COLO668 (cell line): Measurements from ENCODE around the gene CFAP99.

ENCODE experiments used
- DNase-seq: peaks from one replicate; lab custom pipeline; 2025; ENCODE audit not compliant: unreplicated experiment; lab: John Stamatoyannopoulos, UW

CFAP99 gene

GRCh38 chr4:2390146-2390545, 28.6 kb upstream of the CFAP99 start:
- no peak for DNase-seq

GRCh38 chr4:2390784-2391421, 27.9 kb upstream of the CFAP99 start:
- DNase-seq: no peak

GRCh38 chr4:2393353-2394270, 25.1 kb upstream of the CFAP99 start:
- peak; percentile 50 for DNase-seq

GRCh38 chr4:2394528-2394927, 24.2 kb upstream of the CFAP99 start:
- no peak for DNase-seq

GRCh38 chr4:2395038-2395437, 23.7 kb upstream of the CFAP99 start:
- DNase-seq: no peak

- no peak for DNase-seq
These were observed 23.2 kb upstream of the CFAP99 start for GRCh38 chr4:2395584-2395983.

- no peak for DNase-seq
These were observed 21.9 kb upstream of the CFAP99 start for GRCh38 chr4:2396781-2397368.

- no peak for DNase-seq
These were observed 21.0 kb upstream of the CFAP99 start for GRCh38 chr4:2397596-2398379.

- DNase-seq: no peak
These were observed 19.5 kb upstream of the CFAP99 start for GRCh38 chr4:2399216-2399615.

GRCh38 chr4:2399631-2400190, 19.0 kb upstream of the CFAP99 start:
- DNase-seq: no peak

GRCh38 chr4:2400841-2401609, 17.7 kb upstream of the CFAP99 start:
- DNase-seq: no peak

- no peak for DNase-seq
These were observed 17.2 kb upstream of the CFAP99 start for GRCh38 chr4:2401610-2401983.

GRCh38 chr4:2402048-2402842, 16.5 kb upstream of the CFAP99 start:
- DNase-seq: peak; percentile 60

GRCh38 chr4:2402941-2403340, 15.8 kb upstream of the CFAP99 start:
- DNase-seq: no peak

GRCh38 chr4:2406406-2406805, 12.3 kb upstream of the CFAP99 start:
- DNase-seq: no peak

GRCh38 chr4:2406920-2407319, 11.8 kb upstream of the CFAP99 start:
- DNase-seq: no peak

GRCh38 chr4:2407991-2408342, 10.8 kb upstream of the CFAP99 start:
- DNase-seq: no peak

GRCh38 chr4:2408401-2408958, 10.3 kb upstream of the CFAP99 start:
- peak; percentile 14 for DNase-seq

GRCh38 chr4:2408976-2409375, 9.8 kb upstream of the CFAP99 start:
- no peak for DNase-seq
